Measurements from ENCODE around the gene PRPF31. TPM values are rescaled to one million over a fixed set of nuclear protein-coding genes. Genes with fewer than 3 reads are reported as not detected.

The PRPF31 gene
- polyA plus RNA-seq, 1 donor from 2014 or later, result 76.6 TPM

GRCh38 chr19:54173951-54174834 is 58.6 kb downstream of the PRPF31 start:
- Histone ChIP-seq H3K4me3 (ENCODE audit: low read length) (no peak overlapping the region), H3K27ac (ENCODE audit: low read length) (no peak overlapping the region), H3K9me2 (ENCODE audit: insufficient read depth, low read length) (no peaks in the 10 kb centered on the region), H2AFZ (ENCODE audit: low read depth, low read length) (no peak overlapping the region), H3K4me2 (ENCODE audit: low read length) (no peak overlapping the region), H3K9me3 (ENCODE audit: low read length) (no peaks in the 10 kb centered on the region), H3F3A (ENCODE audit: insufficient read depth, low read length, poor library complexity, severe bottlenecking) (no peaks in the 10 kb centered on the region), H3K27me3 (ENCODE audit: insufficient read depth, low read depth, low read length) (no peaks in the 10 kb centered on the region), H4K20me1 (ENCODE audit: insufficient read depth) (no peaks in the 10 kb centered on the region), H3K79me2 (replicated peaks; ENCODE audit: insufficient read depth, low read length) (no peaks in the 10 kb centered on the region), H3K9ac (ENCODE audit: low read length) (no peak overlapping the region), H3K36me3 (ENCODE audit: insufficient read depth, low read length) (no peaks in the 10 kb centered on the region)
- TF ChIP-seq CTCF (IDR thresholded peaks at IDR 0.05; ENCODE audit: poor library complexity, severe bottlenecking), result no peak

- Histone ChIP-seq H3K36me3 (ENCODE audit: insufficient read depth, low read length) (no peaks in the 10 kb centered on the region), H4K20me1 (ENCODE audit: insufficient read depth) (no peaks in the 10 kb centered on the region), H3K4me3 (ENCODE audit: low read length) (peak overlapping the region; percentile 61), H3K79me2 (replicated peaks; ENCODE audit: insufficient read depth, low read length) (no peaks in the 10 kb centered on the region), H3K27me3 (ENCODE audit: insufficient read depth, low read depth, low read length) (no peaks in the 10 kb centered on the region), H3K27ac (ENCODE audit: low read length) (peak overlapping the region; percentile 93), H3K9me2 (ENCODE audit: insufficient read depth, low read length) (no peaks in the 10 kb centered on the region), H3F3A (ENCODE audit: insufficient read depth, low read length, poor library complexity, severe bottlenecking) (no peaks in the 10 kb centered on the region), H2AFZ (ENCODE audit: low read depth, low read length) (no peak overlapping the region), H3K4me2 (ENCODE audit: low read length) (peak overlapping the region; percentile 81), H3K9me3 (ENCODE audit: low read length) (no peaks in the 10 kb centered on the region), H3K9ac (ENCODE audit: low read length) (peak overlapping the region; percentile 70)
- TF ChIP-seq POLR2AphosphoS5 (IDR thresholded peaks at IDR 0.05) (peak; percentile 27), SMC3 (conservative IDR thresholded peaks at IDR 0.05; ENCODE audit: poor library complexity) (no peak), EP300 (conservative IDR thresholded peaks at IDR 0.05; ENCODE audit: poor library complexity, severe bottlenecking) (no peak), REST (IDR thresholded peaks at IDR 0.05; ENCODE audit: borderline replicate concordance) (no peak)
These were observed 63.2 kb downstream of the PRPF31 start for GRCh38 chr19:54178581-54179261.

- H3K79me2 ChIP-seq (replicated peaks; ENCODE audit: insufficient read depth, low read length), result no peaks in the 10 kb centered on the region
- H3K9me2 ChIP-seq (ENCODE audit: insufficient read depth, low read length), result no peaks in the 10 kb centered on the region
- peak overlapping the region; percentile 93 for H3K27ac ChIP-seq (ENCODE audit: low read length)
- H3K4me2 ChIP-seq (ENCODE audit: low read length), result peak overlapping the region; percentile 81
- no peaks in the 10 kb centered on the region for H4K20me1 ChIP-seq (ENCODE audit: insufficient read depth)
- H3K27me3 ChIP-seq (ENCODE audit: insufficient read depth, low read depth, low read length), result no peaks in the 10 kb centered on the region
- H3K9me3 ChIP-seq (ENCODE audit: low read length), result no peaks in the 10 kb centered on the region
- no peak overlapping the region for H2AFZ ChIP-seq (ENCODE audit: low read depth, low read length)
- peak overlapping the region; percentile 70 for H3K9ac ChIP-seq (ENCODE audit: low read length)
- H3K4me3 ChIP-seq (ENCODE audit: low read length), result peak overlapping the region; percentile 61
- H3K36me3 ChIP-seq (ENCODE audit: insufficient read depth, low read length), result no peaks in the 10 kb centered on the region
- H3F3A ChIP-seq (ENCODE audit: insufficient read depth, low read length, poor library complexity, severe bottlenecking), result no peaks in the 10 kb centered on the region
- TF ChIP-seq EZH2 (IDR thresholded peaks at IDR 0.05; ENCODE audit: borderline replicate concordance, insufficient read depth, low read length, poor library complexity, severe bottlenecking) (no peak), REST (IDR thresholded peaks at IDR 0.05; ENCODE audit: borderline replicate concordance) (peak; percentile 69), POLR2AphosphoS5 (IDR thresholded peaks at IDR 0.05) (peak; percentile 56), RAD21 (conservative IDR thresholded peaks at IDR 0.05) (no peak), EP300 (conservative IDR thresholded peaks at IDR 0.05; ENCODE audit: poor library complexity, severe bottlenecking) (peak; percentile 75), MXI1 (conservative IDR thresholded peaks at IDR 0.05; ENCODE audit: poor library complexity, severe bottlenecking) (peak; percentile 43), SMC3 (conservative IDR thresholded peaks at IDR 0.05; ENCODE audit: poor library complexity) (no peak)
These were observed 63.8 kb downstream of the PRPF31 start for GRCh38 chr19:54179262-54179852.

Data from neural cell (in vitro differentiated cells).